Kidney epithelial cell (primary cell): ENCODE data around the gene ITPR3. TPM values are rescaled to one million over a fixed set of nuclear protein-coding genes. Genes with fewer than 3 reads are reported as not detected.
A peak's percentile ranks its signal among the peaks of the same experiment; 100 is the strongest.

Experiments used
- DNase-seq: peaks from one replicate; pipeline ENCODE4 v3.0.0-alpha.2; 2010; ENCODE audit warnings: low read depth
- H3K27me3 ChIP-seq: 2 replicates; pipeline ENCODE4 v1.6.0; 2011; ENCODE audit warnings: low read length; ENCODE audit not compliant: control insufficient read depth, insufficient read depth
- H3K36me3 ChIP-seq: 2 replicates; pipeline ENCODE4 v1.5.1; 2011; ENCODE audit warnings: low read length; ENCODE audit not compliant: control insufficient read depth, insufficient read depth
- H3K4me3 ChIP-seq: 2 replicates; pipeline ENCODE4 v1.5.1; 2011; ENCODE audit warnings: low read depth, mild to moderate bottlenecking, control low read depth, low read length
- CTCF ChIP-seq: IDR thresholded peaks from 2 replicates; pipeline ENCODE4 v1.5.1; 2011; ENCODE audit warnings: mild to moderate bottlenecking, moderate library complexity, low read length, control low read depth, inconsistent platforms; ENCODE audit not compliant: insufficient read depth, poor library complexity, severe bottlenecking
- total RNA-seq: library from RNA; depleted of rRNA; stranded (reverse); fragments of >200 nt; gene quantifications from 2 replicates; pipeline ENCODE4 v1.2.3, GENCODE V29; 2015

ITPR3 gene
- total RNA-seq, 1 donor from 2014 or later, result 147 TPM

GRCh38 chr6:33607126-33607783, 13.9 kb upstream of the ITPR3 start:
- H3K27me3 ChIP-seq, result no peaks in the 10 kb centered on the region
- H3K4me3 ChIP-seq, result no peak overlapping the region
- DNase-seq, result no peak
- H3K36me3 ChIP-seq, result no peaks in the 10 kb centered on the region
- no peak for TF ChIP-seq CTCF

- no peak overlapping the region for H3K4me3 ChIP-seq
- TF ChIP-seq CTCF, result peak; percentile 36
- DNase-seq, result no peak
- H3K36me3 ChIP-seq, result no peaks in the 10 kb centered on the region
- H3K27me3 ChIP-seq, result no peaks in the 10 kb centered on the region
These were observed 13.3 kb upstream of the ITPR3 start for GRCh38 chr6:33607784-33608161.

GRCh38 chr6:33609019-33609418, 12.1 kb upstream of the ITPR3 start:
- no peak for TF ChIP-seq CTCF
- H3K27me3 ChIP-seq, result no peaks in the 10 kb centered on the region
- no peak for DNase-seq
- H3K4me3 ChIP-seq, result no peak overlapping the region
- H3K36me3 ChIP-seq, result no peaks in the 10 kb centered on the region

GRCh38 chr6:33609528-33609927, 11.6 kb upstream of the ITPR3 start:
- no peaks in the 10 kb centered on the region for H3K27me3 ChIP-seq
- H3K36me3 ChIP-seq, result no peaks in the 10 kb centered on the region
- DNase-seq, result no peak
- no peak overlapping the region for H3K4me3 ChIP-seq
- TF ChIP-seq CTCF, result no peak

GRCh38 chr6:33610067-33610466, 11.1 kb upstream of the ITPR3 start:
- H3K36me3 ChIP-seq, result no peaks in the 10 kb centered on the region
- no peaks in the 10 kb centered on the region for H3K27me3 ChIP-seq
- no peak for TF ChIP-seq CTCF
- no peak for DNase-seq
- no peak overlapping the region for H3K4me3 ChIP-seq
